Bronchial epithelial cell (primary cell): ENCODE data around the gene AUTS2. TPM values are rescaled to one million over a fixed set of nuclear protein-coding genes. Genes with fewer than 3 reads are reported as not detected.

Experiments used
- DNase-seq: peaks from one replicate; pipeline ENCODE4 v3.0.0-alpha.2; 2010; ENCODE audit warnings: low read depth
- FAIRE-seq: peaks from 2 replicates; lab custom pipeline; 2011; peaks lifted over from hg19 to GRCh38; lab: Jason Lieb, UNC
- H3K27me3 ChIP-seq: 2 replicates; pipeline ENCODE4 v1.5.1; 2011; ENCODE audit warnings: low read length; ENCODE audit not compliant: control insufficient read depth, insufficient read depth
- H3K36me3 ChIP-seq: 2 replicates; pipeline ENCODE4 v1.5.1; 2011; ENCODE audit warnings: low read length; ENCODE audit not compliant: control insufficient read depth, insufficient read depth
- H3K4me3 ChIP-seq: 2 replicates; pipeline ENCODE4 v1.5.1; 2011; ENCODE audit warnings: mild to moderate bottlenecking, low read depth, low read length, control low read depth
- total RNA-seq: library from RNA; depleted of rRNA; stranded (reverse); fragments of >200 nt; gene quantifications from 2 replicates; pipeline ENCODE4 v1.2.1, GENCODE V29; 2014
- TF ChIP-seq, protein P1 (sequence below): IDR thresholded peaks from 2 replicates; pipeline ENCODE4 v1.5.1; 2011; ENCODE audit warnings: mild to moderate bottlenecking, moderate library complexity, low read length, control low read depth, inconsistent platforms; ENCODE audit not compliant: insufficient read depth, severe bottlenecking

AUTS2 gene
- total RNA-seq, 1 donor from 2014 or later, result 9.5 TPM

- H3K4me3 ChIP-seq, result no peak overlapping the region
- TF ChIP-seq, protein P1, sequence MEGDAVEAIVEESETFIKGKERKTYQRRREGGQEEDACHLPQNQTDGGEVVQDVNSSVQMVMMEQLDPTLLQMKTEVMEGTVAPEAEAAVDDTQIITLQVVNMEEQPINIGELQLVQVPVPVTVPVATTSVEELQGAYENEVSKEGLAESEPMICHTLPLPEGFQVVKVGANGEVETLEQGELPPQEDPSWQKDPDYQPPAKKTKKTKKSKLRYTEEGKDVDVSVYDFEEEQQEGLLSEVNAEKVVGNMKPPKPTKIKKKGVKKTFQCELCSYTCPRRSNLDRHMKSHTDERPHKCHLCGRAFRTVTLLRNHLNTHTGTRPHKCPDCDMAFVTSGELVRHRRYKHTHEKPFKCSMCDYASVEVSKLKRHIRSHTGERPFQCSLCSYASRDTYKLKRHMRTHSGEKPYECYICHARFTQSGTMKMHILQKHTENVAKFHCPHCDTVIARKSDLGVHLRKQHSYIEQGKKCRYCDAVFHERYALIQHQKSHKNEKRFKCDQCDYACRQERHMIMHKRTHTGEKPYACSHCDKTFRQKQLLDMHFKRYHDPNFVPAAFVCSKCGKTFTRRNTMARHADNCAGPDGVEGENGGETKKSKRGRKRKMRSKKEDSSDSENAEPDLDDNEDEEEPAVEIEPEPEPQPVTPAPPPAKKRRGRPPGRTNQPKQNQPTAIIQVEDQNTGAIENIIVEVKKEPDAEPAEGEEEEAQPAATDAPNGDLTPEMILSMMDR, result no peak
- H3K27me3 ChIP-seq, result no peaks in the 10 kb centered on the region
- no peaks in the 10 kb centered on the region for H3K36me3 ChIP-seq
- DNase-seq (peak; percentile 2), FAIRE-seq (no peak)
These were observed 807.0 kb downstream of the AUTS2 start for GRCh38 chr7:70405241-70405640.

GRCh38 chr7:70406186-70406949 is 808.1 kb downstream of the AUTS2 start:
- FAIRE-seq, result no peak
- DNase-seq, result no peak
- H3K36me3 ChIP-seq, result no peaks in the 10 kb centered on the region
- H3K27me3 ChIP-seq, result no peaks in the 10 kb centered on the region
- TF ChIP-seq, protein P1, result no peak
- H3K4me3 ChIP-seq, result no peak overlapping the region

DNA sequence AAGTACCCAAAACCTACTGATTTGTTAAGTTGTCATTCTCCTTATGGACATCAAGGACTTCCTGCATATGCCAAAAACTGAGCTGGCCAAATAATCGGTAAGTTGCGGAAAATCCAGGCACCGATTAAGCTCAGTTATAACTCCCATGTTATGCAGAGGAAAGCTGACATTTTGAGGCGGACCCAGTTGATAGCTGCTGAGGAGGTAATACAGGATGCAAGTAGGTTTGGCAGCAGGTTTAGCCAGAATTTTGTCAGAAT is 808.6 kb downstream of the AUTS2 start:
- no peaks in the 10 kb centered on the region for H3K27me3 ChIP-seq
- TF ChIP-seq, protein P1, result no peak
- H3K36me3 ChIP-seq, result no peaks in the 10 kb centered on the region
- DNase-seq (no peak), FAIRE-seq (no peak)
- no peak overlapping the region for H3K4me3 ChIP-seq

- Histone ChIP-seq H3K27me3 (no peaks in the 10 kb centered on the region), H3K4me3 (no peak overlapping the region), H3K36me3 (no peaks in the 10 kb centered on the region)
- TF ChIP-seq, protein P1, result no peak
- DNase-seq (no peak), FAIRE-seq (no peak)
These were observed 810.2 kb downstream of the AUTS2 start for GRCh38 chr7:70408477-70408876.

- TF ChIP-seq, protein P1, result no peak
- Histone ChIP-seq H3K36me3 (no peaks in the 10 kb centered on the region), H3K4me3 (no peak overlapping the region), H3K27me3 (no peaks in the 10 kb centered on the region)
- no peak for FAIRE-seq
- DNase-seq, result no peak
These were observed 810.6 kb downstream of the AUTS2 start for GRCh38 chr7:70408891-70409290.
